T-helper 22 cell (primary cell): ENCODE results near the gene HTR5A.

Experiments
- DNase-seq: peaks from one replicate; pipeline ENCODE4 v3.0.0-alpha.2; 2020; ENCODE audit warnings: low read depth

Gene HTR5A

DNA sequence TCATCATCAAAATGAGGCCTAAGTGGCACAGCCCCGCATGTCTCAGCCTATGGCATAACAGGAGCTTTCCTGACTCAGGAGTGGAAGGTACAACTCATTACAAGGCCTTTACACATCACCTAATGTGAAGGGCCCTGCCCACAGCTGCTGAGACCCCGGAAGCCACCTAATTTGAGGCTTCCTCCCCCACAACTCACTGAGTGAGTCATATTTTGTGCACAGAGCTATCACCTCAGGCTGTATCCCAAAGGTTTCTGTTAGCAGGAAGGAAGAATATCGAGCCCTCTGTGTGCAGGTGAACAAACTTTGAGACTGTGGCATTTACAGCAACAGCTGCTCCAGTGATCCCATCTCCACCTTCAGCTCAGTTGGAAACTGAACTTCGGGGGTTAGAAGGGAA lies 20.6 kb downstream of the HTR5A start:
- DNase-seq, result no peak

DNA sequence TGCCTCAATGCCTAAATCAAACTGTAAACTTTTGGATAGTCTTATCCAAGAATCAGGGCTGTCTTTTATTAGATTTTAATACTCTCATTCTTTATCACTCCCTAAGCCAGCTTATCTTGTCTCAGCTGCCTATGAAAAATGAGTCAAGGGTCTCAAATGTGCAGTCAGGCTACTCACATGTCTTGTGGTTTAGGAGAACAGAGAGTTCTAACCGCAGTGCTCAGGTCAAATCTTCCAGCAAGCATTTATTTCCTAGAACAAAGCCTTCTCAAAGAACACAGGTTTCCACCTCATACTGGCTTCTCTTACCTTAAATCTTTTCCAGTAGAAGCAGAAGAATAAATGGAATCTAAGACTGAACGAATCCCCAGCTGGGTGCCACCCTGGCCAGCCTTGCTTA lies 23.5 kb downstream of the HTR5A start:
- DNase-seq, result no peak

DNA sequence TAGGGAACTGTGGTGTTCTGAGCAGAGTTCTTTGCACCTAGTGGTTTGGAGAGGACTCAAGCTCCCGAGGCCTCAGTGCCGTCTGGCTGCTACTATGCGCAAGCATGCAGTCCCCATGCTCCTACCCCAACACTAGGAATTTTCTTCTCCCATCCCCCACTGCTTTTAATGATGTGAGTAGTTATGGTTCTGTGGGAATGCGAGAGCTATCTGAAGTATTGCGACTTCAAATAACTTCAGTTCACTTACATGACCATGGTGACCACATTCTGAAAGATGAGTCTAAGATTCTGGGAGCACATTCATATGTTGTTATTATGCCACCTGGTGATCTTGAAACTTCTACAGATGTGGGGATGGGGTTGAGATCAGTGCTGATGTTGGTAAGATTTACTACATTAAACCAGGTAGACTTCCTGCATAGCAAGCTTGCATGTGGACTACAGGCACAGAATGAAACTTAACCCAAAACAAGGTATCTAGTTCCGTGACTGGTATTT lies 24.6 kb downstream of the HTR5A start:
- no peak for DNase-seq

DNA sequence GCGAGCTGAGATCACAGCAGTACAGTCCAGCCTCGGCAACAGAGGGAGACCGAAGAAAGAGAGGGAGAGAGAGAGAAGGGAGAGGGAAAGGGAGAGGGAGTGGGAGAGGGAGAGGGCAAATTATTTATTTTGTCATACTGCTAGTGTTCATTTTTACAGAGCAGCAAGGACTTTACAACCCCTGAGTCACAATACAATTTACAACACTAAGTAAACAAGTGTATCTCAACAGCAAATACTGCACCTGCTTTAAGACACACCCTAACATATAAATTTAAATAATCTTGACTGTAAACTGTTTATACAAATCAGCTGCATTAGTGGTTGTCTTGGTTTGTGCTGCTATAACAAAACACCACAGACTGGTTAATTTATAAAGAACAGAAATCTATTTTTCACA lies 27.2 kb downstream of the HTR5A start:
- DNase-seq, result no peak

DNA sequence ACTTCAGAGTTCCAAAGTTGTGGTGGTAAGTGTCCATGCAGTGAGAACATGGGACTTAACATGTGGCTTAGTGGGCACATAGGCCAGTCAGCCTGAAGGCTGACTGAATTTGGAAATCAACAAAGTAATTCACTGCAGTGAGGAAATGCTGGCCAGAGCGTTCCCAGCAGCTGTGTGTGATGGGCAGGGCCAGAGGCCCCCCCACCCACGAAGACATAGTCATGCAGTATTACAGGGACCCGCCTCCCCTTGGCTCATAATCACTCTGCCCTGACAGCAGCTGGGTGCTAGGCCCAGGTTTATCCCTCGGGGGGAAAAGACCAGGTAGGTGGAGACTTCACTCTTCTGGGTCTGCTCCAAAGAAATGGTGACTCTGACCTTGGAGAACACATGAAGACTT lies 33.7 kb downstream of the HTR5A start:
- DNase-seq, result no peak

DNA sequence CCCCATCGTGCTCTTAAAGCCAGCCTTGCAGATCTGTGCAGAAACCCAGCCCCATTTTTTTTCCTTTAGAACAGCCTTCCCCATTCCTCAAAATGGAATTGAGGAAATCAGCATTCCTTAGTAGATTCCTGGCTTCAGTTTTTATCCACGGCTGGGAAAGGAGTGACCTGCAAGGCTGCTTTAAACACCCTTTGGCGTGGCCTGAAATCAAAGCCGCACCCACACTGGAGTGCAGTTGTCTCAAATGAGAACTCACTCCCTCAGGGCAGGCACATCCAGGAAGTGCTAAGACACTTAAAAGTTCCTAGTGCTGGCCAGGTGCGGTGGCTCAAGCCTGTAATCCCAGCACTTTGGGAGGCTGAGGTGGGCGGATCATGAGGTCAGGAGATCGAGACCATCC lies 34.8 kb downstream of the HTR5A start:
- DNase-seq, result no peak

DNA sequence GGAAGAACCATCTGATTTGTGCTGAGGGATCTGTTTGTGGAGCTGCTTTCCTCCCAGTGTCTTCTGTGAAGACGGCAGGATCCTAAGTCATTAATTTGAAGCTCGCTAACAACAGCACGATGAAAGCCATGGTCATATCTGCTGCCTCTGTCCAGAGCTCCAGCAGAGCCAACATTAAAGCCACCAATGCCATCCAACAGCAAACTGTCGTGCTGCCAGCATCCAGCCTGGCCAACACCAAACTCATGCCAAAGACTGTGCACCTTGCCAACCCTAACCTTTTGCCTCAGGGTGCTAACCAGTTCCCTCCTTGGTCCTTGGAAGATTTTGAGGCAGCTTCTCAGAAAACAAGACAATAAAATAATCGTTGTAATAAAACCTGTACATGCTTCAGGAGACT lies 36.2 kb downstream of the HTR5A start:
- no peak for DNase-seq

DNA sequence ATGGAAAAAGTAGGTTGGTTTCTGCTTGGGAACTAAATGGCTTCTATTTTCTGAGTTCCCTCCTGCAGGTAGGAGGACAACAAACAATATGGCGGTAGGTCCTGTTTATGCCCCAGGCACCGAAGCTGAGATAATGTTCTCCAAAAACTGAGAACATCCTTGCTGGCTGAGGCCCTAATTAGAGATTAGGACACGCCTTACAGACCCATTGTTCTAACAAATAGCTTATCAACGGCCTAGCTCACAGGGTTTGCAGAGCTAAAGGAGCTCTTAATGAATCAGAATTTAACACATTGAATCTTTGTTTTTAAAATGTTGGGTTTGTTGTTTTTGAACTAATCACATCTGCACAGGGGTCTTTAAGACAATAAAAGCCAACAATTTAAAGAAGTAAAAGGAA lies 37.0 kb downstream of the HTR5A start:
- DNase-seq, result no peak

DNA sequence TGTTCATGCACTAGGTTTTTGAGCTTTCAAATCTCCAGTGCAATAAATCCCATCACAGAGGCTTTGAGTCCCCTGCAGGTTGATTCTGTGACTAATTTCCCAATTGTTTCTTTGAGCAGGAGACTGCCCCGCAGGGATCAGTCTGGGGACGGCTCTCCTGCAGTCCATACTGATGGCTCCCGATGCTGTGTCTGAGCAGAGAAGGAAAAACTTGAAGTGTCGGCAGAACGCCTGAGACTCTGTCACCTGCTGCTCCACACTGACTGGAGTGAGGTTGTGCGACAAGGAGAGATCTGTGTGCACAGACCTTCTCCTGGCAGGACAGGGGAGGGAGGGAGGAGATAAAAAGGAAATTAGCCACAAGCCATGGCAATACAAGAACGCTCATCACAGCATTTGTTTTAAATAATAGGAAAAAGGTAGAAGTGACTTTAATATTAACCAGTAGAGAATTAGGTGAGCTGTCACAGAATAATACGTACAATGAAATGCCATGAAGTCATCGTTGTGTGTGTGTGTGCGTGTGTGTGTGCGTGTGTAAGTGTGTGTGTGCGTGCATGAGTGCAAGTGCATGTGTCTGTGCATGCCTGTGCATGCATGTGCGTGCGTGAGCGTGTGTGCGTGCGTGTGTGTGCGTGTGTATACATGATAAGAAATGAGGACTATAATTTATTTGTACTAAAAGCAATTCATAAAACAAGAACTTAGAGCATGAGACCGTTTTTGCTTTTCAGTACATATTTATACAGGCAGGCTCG lies 38.2 kb downstream of the HTR5A start:
- DNase-seq, result no peak

DNA sequence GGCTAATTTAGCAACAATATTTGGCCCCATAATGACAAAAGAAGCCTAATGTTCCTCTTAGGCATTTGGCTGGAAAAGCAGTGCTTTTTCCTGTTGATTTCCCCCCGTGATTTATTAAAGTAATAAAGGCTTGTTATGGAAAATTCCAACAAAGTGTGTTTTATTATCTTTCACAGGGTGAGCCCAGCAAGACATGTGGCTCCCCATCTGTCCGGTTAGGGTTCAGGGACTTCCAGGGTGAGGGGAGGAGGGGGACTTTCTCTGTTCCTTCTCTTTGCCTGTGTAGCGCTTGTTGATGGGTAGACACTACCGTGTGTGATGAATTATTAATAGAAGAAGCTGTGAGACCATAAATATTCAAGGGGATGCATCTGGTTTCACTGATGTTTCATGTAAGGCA lies 39.0 kb downstream of the HTR5A start:
- DNase-seq, result no peak

DNA sequence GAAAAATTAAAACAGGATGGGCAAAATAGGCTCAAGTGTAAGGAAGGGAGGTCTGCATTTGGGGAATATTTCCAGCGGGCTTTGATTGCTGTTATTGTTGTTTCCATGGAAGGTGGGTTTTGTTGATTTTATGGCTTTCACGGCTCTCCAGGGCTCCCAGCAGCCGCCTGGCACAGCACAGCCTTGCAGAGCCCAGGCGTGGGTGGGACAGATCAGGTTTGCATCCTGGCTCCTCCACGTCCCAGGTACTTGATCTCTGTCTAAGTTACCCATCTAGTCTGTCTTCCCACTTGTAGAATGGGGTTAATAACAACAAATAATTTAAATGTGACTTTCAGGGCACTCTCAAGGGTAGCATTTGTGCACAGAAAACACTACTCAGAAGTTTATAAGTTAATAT lies 45.2 kb downstream of the HTR5A start:
- no peak for DNase-seq

DNA sequence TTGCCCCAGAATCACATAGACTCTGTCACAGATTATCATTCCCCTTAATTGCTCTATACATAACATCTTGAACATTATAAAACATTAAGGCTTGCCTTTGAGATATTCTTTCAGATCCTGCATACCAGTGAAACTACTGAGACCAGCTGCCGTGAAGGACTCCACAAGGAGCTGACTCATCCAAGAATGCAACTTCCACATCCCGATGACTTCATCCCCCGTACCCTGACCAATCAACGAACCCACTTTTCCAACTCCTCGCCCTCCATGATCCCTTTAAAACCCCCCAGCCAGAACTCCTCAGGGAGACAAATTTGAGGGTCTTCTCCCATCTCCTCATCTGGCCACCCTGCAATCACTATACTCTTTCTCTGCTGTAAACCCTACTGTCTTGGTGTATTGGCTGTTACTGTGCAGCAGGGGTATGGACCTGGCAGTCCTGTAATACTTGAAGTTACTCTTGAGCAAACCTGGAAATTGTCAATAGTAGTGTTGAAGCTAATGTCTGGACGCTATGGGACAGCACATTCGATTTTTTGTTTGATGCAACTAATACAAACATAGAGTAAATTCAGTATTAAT lies 49.8 kb downstream of the HTR5A start:
- DNase-seq, result no peak

DNA sequence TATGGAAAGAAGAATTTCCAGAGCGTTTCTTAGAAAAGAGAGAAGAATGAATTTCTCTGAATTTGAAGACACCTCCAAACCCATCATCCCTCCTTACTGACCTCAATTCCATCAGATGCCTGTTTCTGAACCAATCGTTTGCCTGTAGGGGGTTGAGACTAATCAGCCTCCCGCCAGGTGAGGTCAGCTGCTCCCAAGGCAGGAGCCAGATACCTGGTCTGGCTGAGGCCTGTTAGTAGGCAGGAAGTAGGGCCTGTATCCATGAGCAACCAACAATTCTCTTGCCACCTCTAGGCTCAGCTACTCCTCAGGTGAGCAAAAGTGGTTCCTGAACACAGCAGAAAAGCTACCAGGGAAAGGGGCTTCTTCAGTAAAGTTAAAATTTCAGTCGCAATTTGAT lies 50.3 kb downstream of the HTR5A start:
- no peak for DNase-seq

DNA sequence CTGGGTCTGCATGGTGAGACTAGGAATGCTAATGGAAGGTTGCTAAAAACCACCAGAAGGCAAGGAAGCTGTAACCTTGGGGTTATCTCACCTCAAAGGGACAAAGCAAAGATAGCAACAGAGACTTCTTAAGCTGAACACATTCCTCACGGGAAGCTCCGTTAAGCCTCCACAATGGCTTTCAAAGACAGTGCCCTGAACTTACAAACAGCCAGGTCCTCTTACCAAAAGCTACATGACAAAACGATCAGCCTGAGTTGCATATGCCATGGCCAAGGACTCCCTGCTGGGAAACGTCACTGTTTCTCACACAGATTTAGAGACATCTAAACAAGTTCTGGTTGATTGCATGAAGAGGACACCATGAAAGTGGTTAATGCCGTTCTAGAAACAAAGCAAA lies 52.7 kb downstream of the HTR5A start:
- no peak for DNase-seq

DNA sequence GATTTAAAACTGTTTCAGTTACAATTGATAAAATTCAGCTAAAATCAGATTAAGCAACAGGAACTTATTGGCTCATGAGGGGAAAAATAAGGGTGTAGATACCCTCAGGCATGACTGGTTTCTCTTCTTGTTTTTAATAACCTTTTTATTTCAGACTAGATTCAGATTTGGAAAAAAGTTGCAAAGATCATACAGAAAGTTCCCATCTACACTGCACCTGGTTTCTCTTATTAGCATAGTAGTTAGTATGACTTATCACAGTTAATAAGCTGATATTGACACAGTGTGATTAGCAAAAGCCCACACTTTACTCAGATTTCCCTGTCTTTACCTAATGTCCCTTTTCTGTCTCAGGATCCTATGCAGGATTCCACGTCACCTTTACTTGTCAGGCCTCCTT lies 53.3 kb downstream of the HTR5A start:
- no peak for DNase-seq

DNA sequence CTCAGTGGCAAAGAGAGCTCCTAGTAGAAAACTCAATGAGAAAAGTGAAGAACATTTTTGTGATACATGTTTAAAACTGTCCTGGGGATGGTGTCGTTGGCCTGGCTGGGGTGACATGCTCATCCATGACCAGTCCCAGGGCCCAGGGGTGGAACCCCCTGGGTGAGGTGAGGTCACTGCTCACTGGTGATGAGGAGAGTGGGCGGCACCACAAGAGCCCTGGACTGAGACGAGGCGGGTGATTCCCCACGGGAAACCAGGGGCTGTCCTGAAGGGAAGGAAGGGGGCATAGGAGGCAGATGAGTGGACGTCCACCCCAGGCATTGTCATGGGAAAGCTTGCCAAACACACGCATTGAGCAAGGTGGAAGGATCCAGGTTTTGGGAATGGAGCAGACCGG lies 54.6 kb downstream of the HTR5A start:
- DNase-seq, result no peak

DNA sequence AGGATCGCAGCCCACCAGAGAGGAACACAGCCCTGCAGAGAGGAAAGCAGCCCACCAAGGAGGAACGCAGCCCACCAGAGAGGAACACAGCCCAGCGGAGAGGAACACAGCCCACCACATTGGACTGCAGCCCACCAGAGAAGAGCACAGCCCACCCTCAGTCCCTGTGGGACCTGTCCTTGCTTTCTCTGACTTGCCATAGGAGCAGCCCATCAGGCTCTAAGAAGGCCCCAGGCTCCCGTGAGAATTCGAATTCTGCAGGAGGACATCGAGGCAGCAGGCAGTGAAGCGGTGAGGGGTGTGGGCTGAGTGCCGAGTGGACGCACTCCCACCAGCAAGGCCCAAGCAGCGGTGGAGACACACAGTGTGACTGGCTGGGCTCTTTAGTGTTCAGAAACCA lies 59.1 kb downstream of the HTR5A start:
- no peak for DNase-seq

DNA sequence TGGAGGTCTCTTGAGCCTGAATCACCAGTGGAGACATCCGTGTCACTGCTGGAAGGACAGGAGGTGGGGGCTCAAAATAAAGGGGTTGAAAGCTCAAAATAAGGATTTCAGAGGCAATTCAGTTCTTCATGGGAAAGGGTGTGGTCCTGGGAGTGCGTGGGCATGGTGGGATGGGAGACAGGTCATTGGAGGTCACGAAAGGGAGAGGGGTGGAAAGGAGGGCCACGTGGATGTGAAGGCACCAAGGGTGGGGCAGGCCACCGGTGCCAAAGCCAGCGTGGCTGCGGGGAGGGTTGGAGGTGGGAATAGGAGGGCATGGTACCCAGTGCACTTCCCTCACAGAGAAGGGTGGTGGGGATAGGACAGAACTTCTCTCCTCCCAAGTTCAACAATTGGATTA lies 59.7 kb downstream of the HTR5A start:
- no peak for DNase-seq

DNA sequence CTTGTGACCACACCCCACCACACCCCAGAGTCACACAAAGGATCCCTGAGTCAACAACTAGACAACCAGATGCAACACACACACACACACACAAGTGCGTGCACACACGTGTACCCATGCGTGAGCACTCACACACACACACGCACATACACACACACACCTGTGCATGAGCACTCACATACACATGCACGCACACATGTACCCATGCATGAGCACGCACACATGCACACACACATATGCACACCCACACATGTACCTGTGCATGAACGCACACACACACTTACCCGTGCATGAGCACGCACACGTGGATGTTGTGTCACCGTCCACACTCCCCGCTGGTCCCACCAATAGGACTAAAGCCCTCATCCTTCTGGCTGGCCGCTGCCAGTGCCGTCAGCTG lies 60.4 kb downstream of the HTR5A start:
- DNase-seq, result no peak

DNA sequence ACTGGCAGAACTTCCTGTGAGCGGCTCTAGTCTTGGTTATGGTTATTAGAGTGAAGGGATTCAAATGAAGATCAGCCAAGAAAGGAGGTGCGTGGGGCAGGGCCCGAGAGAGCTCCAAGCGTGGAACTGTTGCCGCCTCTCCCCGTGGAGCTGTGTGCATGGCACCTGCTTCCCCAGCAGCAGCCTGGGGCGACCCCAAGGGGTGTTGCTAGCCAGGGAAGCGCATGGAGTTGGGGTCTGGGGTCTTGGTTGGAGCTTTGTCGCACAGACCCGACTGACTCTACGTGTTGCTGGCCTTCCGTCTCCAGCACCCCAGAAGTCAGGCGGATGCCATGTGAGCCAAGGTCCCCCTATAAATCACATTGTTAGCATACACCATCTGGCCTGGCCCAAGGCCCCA lies 61.0 kb downstream of the HTR5A start:
- no peak for DNase-seq

DNA sequence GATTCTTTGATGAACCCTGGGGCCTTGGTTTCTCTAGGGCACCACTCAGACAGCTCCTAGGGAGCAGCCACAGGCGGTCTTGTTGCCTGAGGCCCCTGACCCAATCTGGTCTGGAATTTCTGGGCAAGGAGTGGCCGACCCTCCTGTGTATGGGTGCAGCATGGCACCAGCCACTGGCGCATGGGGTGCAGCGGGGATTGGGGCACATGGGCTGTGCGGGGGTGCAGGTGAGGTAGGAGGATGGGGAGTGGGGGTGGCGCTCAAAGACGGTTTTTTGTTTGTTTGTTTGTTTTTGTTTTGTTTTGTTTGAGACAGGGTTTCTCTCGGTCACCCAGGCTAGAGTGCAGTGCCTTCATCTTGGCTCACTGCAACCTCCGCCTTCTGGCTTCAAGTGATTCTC lies 62.3 kb downstream of the HTR5A start:
- DNase-seq, result no peak

DNA sequence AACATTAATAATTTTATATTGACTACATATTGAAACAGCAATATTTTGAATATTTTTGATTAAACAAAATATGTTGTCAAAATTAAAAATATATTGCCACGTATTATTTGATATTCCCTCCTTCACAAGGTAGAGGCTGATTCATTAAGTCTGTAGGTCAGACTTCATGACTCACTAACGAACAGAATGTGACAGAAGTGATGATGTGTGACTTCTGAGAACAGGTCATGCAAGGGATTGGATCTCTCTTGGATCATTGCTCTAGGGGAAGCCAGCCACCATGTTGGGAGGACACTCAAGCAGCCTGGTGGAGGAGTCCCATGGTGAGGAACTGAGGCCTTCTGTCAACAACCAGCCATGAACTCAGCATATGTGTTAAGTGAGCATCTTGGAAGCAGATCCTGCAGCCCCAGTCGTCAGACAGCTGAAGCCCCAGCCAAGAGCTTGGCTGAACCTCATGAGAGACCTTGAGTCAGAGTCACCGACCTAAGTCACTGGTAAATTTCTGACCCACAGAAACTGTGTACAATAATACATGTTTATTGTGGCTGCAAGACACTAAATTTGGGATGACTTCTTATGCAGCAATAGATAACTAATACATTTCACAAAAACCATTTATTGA lies 66.6 kb downstream of the HTR5A start:
- DNase-seq, result no peak
